ENCODE results near the gene DYRK3. TPM values are rescaled to one million over a fixed set of nuclear protein-coding genes. Genes with fewer than 3 reads are reported as not detected.

Gene DYRK3
- total and polyA plus RNA-seq, 2 of the 8 experiments (the other 6 are each of a cell fraction or from before 2014, with no cell fraction given), result 2.1 to 8.5 TPM

DNA sequence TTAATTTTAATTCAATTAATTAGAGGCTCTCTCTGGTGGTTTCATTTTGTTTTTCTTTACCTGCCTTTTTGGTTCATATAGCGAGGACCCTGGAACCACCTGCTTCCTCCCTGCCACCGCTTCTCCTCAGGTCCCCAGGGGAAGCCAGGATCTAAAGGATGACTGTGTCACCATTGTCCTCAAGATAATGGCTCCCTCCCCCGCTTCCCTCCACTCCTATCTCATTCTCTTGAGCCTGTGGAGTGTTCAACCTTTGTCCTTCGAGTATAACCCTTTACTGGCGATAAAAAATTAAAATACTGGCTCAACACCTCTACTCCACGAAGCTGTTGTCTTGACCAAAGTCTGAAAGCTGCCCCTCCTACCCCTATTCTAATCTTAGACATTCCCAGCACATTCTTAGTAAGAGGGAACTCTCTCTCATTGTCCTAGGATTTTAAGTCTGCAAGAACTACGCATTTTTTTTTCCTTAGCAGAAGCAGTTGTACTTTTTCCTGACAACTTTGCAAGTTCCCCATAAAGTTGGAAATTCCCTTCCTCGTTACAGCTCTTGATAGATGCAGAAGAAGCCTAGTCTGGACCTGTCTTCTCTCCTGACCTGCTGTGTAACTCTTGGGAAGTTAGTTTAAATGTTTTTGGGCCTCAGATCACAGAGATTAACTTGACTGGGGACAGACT, 36.8 kb downstream of the DYRK3 start:
- DNase-seq (ENCODE audit: low read depth in 1 of 2, low spot score in 2 of 2) (no peak), FAIRE-seq (no peak)
- Histone ChIP-seq H4K5ac (ENCODE audit: insufficient read length, low read depth, low read length) (no peak overlapping the region), H2AK5ac (ENCODE audit: low read depth, low read length) (no peak overlapping the region), H2AFZ (ENCODE audit: low read length) (no peak overlapping the region), H3K79me1 (ENCODE audit: low read depth, low read length) (no peaks in the 10 kb centered on the region), H2BK5ac (ENCODE audit: low read depth, low read length) (no peak overlapping the region), H3K9ac (replicated peaks in 1 of 4; ENCODE audit: extremely low read depth in 1 of 4, low read depth in 3 of 4, low read length in 3 of 4) (no peak overlapping the region), H3K18ac (ENCODE audit: extremely low read depth, low read length) (no peak overlapping the region), H3K14ac (ENCODE audit: insufficient read length) (no peak overlapping the region), H3K4me1 (replicated peaks in 1 of 4; ENCODE audit: control insufficient read depth in 3 of 4, insufficient read depth in 4 of 4, low read length in 3 of 4) (peaks cover 2 to 15% (median 4%) of the 10 kb centered on the region in 4 experiments; a peak in 5 of 7 replicates), H2BK12ac (ENCODE audit: low read depth, low read length) (no peak overlapping the region), H4K8ac (ENCODE audit: extremely low read depth, insufficient read depth, low read length) (no peak overlapping the region), H3K56ac (replicated peaks; ENCODE audit: insufficient read length, low read depth, low read length) (no peak overlapping the region), H2BK15ac (ENCODE audit: low read length) (no peak overlapping the region), H3K23me2 (ENCODE audit: low read depth, low read length) (no peaks in the 10 kb centered on the region), H3K4me3 (ENCODE audit: extremely low read depth in 1 of 4, insufficient read depth in 2 of 4, low read depth in 3 of 4, low read length in 4 of 4) (no peak overlapping the region), H3K23ac (ENCODE audit: insufficient read length) (no peak overlapping the region), H3K4ac (replicated peaks; ENCODE audit: insufficient read length, low read depth, low read length) (no peak overlapping the region), H3K27me3 (replicated peaks in 1 of 4; ENCODE audit: control insufficient read depth in 3 of 4, extremely low read depth in 1 of 4, insufficient read depth in 3 of 4, low read length in 3 of 4) (no peaks in the 10 kb centered on the region), H3K9me3 (ENCODE audit: insufficient read depth in 2 of 2, low read depth in 1 of 2, low read length in 1 of 2) (no peaks in the 10 kb centered on the region), H3K27ac (ENCODE audit: low read depth, low read length) (no peak overlapping the region), H2BK20ac (ENCODE audit: low read length) (no peak overlapping the region), H4K20me1 (replicated peaks in 1 of 2; ENCODE audit: control insufficient read depth in 1 of 2, insufficient read depth in 2 of 2, low read length in 2 of 2) (no peaks in the 10 kb centered on the region), H3K79me2 (ENCODE audit: control insufficient read depth in 1 of 2, insufficient read depth in 2 of 2, low read length in 2 of 2) (no peaks in the 10 kb centered on the region), H2BK120ac (replicated peaks; ENCODE audit: low read depth, low read length) (no peak overlapping the region), H3K36me3 (ENCODE audit: control insufficient read depth in 2 of 4, insufficient read depth in 4 of 4, low read length in 3 of 4) (no peaks in the 10 kb centered on the region), H3K4me2 (ENCODE audit: insufficient read depth in 1 of 2, low read depth in 2 of 2, low read length in 2 of 2) (no peak overlapping the region), H4K91ac (replicated peaks; ENCODE audit: insufficient read length, low read length) (no peak overlapping the region)
- POLR2A ChIA-PET (ENCODE audit: partially characterized antibody), result no interaction called here
- CTCF ChIA-PET (ENCODE audit: partially characterized antibody), result interaction anchor here (1.0 to 23.8 kb wide), 8 partner anchors 12 to 88 kb away, joined by 3 to 666 read pairs (median 5); partner anchors contain the start of genes DYRK3 and MAPKAPK2
- WGBS, 2 experiments (ENCODE audit: extremely low coverage in 1 of 2, insufficient coverage in 1 of 2, insufficient read length in 1 of 2, insufficient replicate concordance in 2 of 2, low coverage in 1 of 2, low lambda C conversion rate in 2 of 2, missing lambda C conversion rate in 1 of 2), result 69% methylated on average over 8 of the region's 8 CpGs; no CpG with 5 or more reads in 1 of the 2 experiments
- TF ChIP-seq SP2 (IDR thresholded peaks at IDR 0.05; ENCODE audit: low read length) (no peak), POLR2A (IDR thresholded peaks at IDR 0.05; ENCODE audit: control extremely low read depth in 1 of 2, low read depth in 2 of 2, low read length in 2 of 2) (no peak), GTF2F1 (IDR thresholded peaks at IDR 0.05; ENCODE audit: borderline replicate concordance, low read depth, low read length) (no peak), HDAC6 (IDR thresholded peaks at IDR 0.05; ENCODE audit: low read depth, low read length) (no peak), HDAC2 (IDR thresholded peaks at IDR 0.05; ENCODE audit: borderline replicate concordance in 1 of 2, low read depth in 2 of 2, low read length in 2 of 2) (no peak), TCF12 (IDR thresholded peaks at IDR 0.05; ENCODE audit: low read depth, low read length) (no peak), SP4 (IDR thresholded peaks at IDR 0.05; ENCODE audit: low read length) (no peak), RAD21 (IDR thresholded peaks at IDR 0.05 in 1 of 2, conservative IDR thresholded peaks at IDR 0.05 in 1 of 2; ENCODE audit: low read depth in 2 of 2, low read length in 2 of 2) (no peak), CREB1 (IDR thresholded peaks at IDR 0.05) (no peak), RFX5 (IDR thresholded peaks at IDR 0.05; ENCODE audit: borderline replicate concordance, low read depth, low read length) (no peak)
- TF ChIP-seq, protein P1, sequence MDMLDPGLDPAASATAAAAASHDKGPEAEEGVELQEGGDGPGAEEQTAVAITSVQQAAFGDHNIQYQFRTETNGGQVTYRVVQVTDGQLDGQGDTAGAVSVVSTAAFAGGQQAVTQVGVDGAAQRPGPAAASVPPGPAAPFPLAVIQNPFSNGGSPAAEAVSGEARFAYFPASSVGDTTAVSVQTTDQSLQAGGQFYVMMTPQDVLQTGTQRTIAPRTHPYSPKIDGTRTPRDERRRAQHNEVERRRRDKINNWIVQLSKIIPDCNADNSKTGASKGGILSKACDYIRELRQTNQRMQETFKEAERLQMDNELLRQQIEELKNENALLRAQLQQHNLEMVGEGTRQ (IDR thresholded peaks at IDR 0.05; ENCODE audit: low read length), result no peak

All from H1 (cell line).